GM12801 (cell line): ENCODE results near the gene ZNRD2.

ENCODE experiments used
- CTCF ChIP-seq: IDR thresholded peaks from one replicate; pipeline ENCODE4 v1.5.1; 2011; ENCODE audit warnings: control low read depth; ENCODE audit not compliant: insufficient read length; ENCODE audit errors: extremely low read depth

Gene ZNRD2

DNA sequence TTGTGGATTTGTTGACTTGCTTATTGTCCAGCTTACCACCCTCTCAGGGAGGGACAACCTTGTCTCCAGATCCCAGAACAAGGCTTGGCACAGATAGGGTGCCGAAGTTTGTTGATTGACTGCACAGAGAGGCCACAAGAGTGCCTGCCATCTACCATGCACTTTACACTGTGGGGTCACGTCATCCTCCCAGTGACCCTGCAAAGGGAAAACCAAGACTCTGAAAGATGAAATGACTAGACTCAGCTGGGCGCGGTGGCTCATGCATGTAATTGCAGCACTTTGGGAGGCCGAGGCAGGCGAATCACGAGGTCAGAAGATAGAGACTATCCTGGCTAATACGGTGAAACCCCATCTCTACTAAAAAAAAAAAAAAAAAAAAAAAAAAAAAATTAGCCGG, 7.5 kb upstream of the ZNRD2 start:
- no peak for TF ChIP-seq CTCF

- no peak for TF ChIP-seq CTCF
These were observed 6.7 kb upstream of the ZNRD2 start for GRCh38 chr11:65563601-65564000.

- TF ChIP-seq CTCF = no peak
These were observed 4.4 kb upstream of the ZNRD2 start for GRCh38 chr11:65565624-65566453.

DNA sequence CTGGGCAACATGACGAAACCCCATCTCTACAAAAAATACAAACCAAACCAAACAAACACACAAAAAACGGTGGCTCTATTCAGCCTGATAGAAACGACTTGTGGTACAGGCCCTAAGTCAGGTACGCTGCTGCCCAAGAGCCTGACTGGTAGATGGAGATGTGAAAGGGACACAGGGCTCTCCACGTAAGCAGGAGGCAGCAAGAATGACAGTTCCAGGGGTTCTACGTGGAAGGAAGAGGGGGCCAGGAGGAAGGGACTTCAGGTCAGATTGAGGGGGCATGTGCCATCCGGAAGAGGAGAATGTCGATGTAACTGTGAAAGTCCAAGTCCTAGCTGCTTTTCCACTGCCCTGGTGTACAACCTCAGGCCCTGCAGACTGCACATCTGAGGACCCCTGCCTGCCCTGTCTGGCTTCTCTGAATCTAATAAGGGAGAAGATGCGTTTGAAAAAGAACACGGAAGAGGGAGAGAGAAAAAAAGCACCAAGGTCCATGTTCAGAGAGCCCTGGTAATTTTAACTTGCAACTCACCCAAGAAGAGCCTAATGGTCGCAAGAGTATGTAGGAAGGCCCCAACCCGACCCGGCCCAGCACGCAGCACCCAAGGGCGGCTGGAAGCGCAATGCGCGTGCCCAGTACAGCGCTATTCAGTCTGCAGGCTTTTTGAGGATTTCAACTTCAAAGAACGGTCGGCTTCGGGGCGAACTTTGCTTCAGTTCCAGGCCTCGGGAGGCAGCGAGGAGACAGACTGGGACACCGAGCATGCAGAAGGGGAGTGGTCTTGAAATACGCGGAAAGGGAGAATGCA, 909 bp upstream of the ZNRD2 start:
- TF ChIP-seq CTCF = no peak

- TF ChIP-seq CTCF = no peak
These were observed 1.1 kb downstream of the ZNRD2 start for GRCh38 chr11:65571420-65571819.

GRCh38 chr11:65571940-65572339, 1.7 kb downstream of the ZNRD2 start:
- no peak for TF ChIP-seq CTCF

DNA sequence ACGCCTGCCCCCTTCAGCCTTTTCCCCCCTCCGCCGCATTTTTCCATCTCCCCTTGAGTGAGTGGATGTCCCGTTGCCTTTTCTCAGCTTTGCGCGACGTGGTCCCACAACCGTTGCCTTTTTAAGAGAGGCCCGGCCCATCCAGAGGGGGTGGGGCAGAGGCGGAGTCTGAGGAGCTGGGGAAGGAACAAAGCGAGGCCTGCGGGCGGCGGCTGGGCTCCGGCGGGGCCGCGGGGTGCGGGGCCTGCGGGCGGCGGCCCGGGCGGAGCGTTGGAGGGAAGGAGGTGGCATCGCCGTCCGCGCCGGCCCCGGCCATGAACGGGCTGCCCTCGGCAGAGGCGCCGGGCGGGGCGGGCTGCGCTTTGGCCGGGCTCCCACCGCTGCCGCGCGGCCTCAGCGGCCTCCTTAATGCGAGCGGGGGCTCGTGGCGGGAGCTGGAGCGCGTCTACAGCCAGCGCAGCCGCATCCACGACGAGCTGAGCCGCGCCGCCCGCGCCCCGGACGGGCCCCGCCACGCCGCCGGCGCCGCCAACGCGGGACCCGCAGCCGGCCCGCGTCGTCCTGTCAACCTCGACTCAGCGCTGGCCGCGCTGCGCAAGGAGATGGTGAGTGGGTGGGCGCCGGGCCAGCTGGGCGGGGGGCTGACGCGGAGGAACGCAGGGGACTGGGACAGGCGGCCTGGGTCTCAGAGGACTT, 2.2 kb downstream of the ZNRD2 start, which contains the start of gene FAM89B:
TSS of gene FAM89B (plus strand) at position 183 of the 696 bp plus-strand sequence. CDS start at position 315, 132 bp downstream.
- no peak for TF ChIP-seq CTCF
